GM21576 (cell line): ENCODE measurements around the gene CCL3.

Experiments used
- ATAC-seq: cut with Tn5 transposase; IDR thresholded peaks from one replicate; pipeline ENCODE4 v1.9.1; 2021; ENCODE audit warnings: mild to moderate bottlenecking, moderate library complexity; ENCODE audit not compliant: unreplicated experiment

The CCL3 gene

DNA sequence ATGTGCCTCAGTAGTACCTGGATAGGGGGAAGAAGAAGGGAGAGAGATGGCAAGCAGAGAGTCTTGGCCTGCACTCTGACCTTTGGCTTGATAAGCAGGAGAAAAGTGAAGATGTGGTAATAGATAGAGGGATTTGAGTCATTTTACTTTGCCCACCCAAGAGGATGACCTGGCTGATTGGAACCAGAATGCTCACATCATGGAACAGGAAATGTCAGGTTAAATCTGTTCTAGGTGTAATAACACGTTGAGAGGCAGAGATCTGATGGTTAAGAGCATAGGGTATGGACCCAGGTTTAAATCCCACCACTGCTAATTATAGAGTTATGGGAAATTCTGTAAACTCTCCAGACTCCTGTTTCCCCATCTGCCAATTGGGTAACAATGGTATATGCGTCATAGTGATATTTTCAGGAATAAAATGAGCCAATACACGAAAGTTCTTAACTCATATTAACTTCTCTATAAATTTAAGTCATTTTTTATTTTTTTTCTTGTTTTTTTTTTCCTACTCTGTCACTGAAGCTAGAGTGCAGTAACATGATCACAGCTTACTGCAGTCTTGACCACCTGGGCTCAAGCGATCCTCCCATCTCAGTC, 33.9 kb downstream of the CCL3 start:
- no peak for ATAC-seq

DNA sequence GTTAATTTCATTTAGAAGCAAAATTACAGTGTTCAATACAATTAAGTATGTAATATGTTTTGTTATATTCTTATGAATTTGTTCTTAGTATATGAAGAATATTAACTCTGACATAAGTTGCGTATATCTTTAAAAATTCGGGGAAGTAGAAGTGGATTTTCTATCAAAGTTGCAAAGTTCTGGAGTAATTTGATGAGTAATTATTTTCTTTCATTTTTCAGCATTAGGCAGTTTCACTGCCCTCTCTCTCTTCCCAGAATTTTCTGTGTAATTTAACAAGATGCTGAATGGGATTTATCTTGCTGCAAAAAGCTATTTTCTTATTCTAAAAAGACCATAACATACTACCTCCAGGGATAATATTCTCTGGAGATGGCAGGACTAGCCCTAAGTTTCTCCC, 34.8 kb downstream of the CCL3 start:
- no peak for ATAC-seq

DNA sequence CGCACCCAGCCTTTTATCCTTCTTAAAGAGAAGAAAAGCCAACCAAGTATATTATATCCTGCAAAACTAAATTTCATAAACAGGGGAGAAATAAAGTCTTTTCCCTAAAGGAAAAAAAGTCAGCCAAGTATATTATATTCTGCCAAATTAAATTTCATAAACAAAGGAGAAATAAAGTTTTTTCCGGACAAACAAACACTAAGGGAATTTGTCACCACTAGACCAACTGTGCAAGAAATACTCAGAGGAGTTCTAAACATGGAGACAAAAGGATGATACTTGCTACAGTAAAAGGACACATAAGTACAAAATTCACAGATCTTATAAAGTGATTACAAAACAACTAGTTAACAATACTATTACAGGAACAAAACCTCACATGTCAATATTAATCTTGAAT, 40.3 kb downstream of the CCL3 start:
- no peak for ATAC-seq

DNA sequence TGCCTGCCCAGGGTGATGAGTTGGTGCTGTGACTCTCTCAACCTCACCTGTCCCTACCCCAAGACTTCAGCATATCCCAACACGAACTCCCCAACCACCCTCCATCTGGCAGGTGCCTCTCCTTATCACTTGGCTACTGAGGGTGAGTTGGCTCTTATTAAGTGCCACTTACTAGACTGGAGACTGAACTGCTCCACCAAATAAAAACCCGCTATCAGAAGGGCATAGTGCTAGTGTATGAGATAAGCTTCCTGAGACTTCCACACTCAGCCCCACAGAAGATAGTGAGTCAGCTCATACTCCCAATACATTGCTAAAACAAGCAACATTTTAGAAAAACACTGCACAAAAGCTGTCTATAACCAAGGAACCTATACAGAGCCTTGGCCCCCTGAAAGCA, 41.9 kb downstream of the CCL3 start:
- no peak for ATAC-seq
